NCI-H460 (cell line): ENCODE measurements around the gene EXOSC3. TPM values are rescaled to one million over a fixed set of nuclear protein-coding genes. Genes with fewer than 3 reads are reported as not detected.
"Not testable (repeated sequence)": the region's sequence is repeated elsewhere in the genome, so short reads cannot be mapped to it uniquely, and the experiment has no call there.

ENCODE experiments used
- DNase-seq: peaks from one replicate; pipeline ENCODE4 v3.0.0-alpha.2; 2016; ENCODE audit warnings: low read depth; ENCODE audit errors: extremely low read depth
- total RNA-seq: library from RNA; depleted of rRNA; stranded (reverse); fragments of >200 nt; shearing (Covaris generic); gene quantifications from 2 replicates; pipeline ENCODE4 v1.2.3, GENCODE V29; 2014

The EXOSC3 gene
- total RNA-seq, 1 experiment from 2014 or later: 55.5 TPM

DNA sequence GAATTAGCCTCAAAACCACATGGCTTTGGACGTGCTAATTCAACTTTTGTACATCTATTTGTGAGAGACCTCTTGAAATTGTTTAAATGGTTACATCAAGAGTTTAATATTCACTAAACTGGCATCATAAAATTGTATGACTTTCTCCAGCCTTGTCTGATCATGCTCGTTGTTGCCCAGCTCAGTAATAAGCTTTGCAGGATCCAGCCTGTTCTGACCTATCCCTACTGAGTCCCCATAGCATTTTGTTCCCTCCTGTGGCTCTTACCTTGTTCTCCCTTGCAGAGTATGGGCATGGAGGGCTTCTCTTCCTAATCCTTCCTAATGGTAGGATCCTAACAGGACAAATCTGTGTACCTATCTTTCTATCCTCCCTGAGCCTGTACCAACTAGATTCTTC, 6.3 kb downstream of the EXOSC3 start:
- no peak for DNase-seq

DNA sequence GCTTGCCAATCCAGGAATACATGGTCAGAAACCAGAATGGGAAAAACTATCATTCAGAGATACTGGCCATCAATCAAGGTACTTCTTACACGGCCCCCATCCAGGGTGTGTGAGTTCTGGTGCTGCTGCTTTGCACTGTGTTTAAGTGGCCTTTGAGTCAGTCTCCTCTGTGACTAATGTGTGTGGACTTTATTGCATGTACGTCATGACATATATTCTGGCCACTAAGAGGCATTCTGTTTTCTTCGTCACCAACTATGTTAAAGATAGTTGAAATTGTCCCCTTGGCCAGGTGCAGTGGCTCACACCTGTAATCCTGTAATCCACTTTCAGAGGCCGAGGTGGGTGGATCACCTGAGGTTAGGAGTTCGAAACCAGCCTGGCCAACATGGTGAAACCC, 8.5 kb downstream of the EXOSC3 start:
- no peak for DNase-seq

DNA sequence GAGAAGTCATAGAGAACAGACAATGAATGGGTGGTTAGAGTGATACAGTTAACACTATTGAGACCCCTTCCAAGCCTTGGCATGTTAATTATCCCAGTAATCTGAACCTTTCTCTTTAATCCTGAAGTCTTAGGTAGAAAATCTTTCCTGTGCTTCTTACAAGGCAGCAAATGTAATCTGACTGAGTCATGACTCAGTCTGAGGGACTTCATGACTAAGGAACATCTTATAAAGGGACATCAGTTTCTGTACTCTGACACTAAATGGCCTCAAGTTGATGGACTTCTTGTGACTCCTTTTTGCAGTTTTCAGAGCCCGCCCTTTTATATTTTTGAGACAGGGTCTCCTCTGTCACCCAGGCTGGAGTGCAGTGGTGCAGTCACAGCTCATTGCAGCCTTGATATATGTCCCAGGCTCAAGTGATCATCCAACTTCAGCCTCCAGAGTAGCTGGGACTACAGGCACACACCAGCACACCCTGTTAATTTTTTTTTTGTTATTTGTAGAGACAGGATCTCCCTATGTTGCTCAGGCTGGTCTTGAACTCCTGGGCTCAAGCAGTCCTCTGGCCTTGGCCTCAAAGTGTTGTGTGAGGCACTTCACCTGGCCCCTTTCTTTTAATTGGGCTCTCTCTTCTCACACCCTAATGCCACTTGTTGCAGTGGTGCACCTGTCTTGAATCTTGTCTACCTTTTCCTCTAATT, 9.5 kb downstream of the EXOSC3 start:
- no peak for DNase-seq

DNA sequence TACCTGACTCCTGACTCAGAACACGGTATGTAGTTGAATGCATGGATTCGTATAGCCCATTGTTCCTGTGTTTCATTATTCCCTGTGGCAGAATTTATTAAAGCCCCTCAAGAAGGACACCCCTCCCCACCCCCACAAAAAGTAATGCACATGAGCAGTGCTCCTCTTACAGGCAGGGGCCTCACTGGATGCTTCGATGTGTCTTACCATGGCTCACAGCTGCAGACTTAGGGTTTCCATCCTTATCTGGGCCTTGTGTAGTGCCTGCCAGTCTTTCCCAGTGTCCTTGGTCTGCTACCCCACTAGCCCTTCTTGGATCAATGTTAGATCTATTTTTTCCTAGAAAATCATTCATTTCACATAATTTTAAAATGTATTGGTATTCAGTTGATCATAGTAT, 14.9 kb downstream of the EXOSC3 start:
- DNase-seq: no peak

DNA sequence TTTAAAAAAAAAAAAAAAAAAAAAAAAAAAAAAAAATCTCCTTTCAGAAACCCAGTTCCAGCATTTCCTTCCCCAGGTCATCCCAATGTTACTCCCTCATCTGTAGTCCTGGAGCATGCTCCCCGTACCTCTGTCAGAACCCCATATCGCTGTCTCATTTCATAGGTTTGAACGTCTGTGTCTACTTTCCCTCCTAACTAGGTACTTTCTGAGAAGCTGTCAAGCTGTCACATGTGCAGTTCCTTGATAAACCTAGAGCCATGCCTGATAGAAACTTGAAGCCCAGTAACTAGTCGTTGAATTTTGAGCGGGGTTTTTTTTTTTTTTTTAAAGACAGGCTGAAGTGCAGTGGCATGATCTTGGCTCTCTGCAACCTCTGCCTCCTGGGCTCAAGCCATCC, 15.6 kb downstream of the EXOSC3 start:
- DNase-seq: no peak

DNA sequence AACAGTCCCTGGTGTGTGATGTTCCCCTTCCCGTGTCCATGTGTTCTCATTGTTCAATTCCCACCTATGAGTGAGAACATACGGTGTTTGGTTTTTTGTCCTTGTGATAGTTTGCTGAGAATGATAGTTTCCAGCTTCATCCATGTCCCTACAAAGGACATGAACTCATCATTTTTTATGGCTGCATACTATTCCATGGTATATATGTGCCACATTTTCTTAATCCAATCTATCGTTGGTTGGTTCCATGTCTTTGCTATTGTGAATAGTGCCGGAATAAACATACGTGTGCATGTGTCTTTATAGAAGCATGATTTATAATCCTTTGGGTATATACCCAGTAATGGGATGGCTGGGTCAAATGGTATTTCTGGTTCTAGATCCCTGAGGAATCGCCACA, 19.6 kb downstream of the EXOSC3 start:
- not testable (repeated sequence) for DNase-seq

DNA sequence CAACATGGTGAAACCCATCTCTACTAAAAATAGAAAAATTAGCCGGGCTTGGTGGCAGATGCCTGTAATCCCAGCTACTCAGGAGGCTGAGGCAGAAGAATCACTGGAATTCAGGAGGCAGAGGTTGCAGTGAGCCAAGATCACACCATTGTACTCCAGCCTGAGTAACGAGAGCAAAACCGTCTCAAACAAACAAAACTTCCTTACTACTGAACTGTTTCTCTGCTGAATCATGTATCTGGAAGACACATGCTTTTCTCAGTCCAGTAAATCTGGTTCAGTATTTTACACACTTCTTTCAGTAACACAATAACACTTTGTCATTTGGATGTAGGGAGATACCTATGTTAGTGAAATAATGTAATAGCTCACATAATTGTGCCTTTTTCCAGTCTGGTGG, 23.4 kb downstream of the EXOSC3 start:
- DNase-seq: no peak

DNA sequence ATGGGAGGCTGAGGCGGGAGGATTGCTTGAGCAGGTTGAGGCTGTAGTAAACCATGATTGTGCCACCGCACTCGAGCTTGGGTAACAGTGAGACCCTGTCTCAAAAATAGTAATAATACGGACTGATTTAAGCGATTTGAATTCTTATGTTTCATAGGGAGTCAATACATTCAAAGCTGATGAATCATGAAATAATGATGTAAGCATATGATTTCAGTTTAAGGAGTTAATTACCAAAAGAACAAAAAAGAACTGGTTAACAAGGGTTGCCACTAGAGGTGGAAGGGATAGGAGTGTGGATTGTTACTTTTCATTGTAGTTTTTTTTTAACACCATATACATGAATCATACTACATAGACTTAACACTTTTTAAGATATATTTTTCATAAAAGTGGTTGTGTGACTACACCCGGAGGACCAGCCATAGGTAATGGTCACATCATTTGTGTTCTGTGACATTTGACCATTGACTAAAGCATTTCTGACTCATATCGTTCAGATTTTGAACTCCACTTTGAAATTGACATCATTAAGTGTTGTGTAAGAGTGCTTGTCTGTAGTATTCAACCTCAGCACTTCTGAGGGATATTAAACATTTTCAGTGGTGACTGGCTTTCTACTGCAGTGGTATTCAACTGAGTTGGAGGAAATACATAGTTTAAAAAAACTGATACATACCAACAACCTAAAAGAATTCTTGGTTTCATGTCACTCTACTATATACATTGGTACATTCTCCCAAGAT, 24.3 kb downstream of the EXOSC3 start:
- DNase-seq: no peak

DNA sequence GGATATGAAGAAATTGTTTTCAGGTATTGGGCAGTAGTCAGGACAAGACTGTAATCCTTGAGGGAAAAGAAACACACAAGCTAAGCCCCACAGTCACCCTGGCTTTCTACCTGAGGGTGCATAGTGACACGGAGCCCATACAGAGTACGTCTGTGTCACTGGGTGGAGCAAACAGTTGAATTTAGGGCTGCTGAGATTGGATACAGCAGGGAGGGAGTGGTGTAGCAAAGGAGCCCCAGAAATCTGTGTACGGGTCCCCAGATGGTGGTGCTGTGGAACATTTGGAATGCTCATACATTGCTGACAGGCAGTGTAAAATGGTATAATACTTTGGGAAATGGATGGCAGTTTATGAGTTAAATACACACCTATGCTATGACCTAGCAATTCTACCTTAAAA, 26.1 kb downstream of the EXOSC3 start:
- no peak for DNase-seq

DNA sequence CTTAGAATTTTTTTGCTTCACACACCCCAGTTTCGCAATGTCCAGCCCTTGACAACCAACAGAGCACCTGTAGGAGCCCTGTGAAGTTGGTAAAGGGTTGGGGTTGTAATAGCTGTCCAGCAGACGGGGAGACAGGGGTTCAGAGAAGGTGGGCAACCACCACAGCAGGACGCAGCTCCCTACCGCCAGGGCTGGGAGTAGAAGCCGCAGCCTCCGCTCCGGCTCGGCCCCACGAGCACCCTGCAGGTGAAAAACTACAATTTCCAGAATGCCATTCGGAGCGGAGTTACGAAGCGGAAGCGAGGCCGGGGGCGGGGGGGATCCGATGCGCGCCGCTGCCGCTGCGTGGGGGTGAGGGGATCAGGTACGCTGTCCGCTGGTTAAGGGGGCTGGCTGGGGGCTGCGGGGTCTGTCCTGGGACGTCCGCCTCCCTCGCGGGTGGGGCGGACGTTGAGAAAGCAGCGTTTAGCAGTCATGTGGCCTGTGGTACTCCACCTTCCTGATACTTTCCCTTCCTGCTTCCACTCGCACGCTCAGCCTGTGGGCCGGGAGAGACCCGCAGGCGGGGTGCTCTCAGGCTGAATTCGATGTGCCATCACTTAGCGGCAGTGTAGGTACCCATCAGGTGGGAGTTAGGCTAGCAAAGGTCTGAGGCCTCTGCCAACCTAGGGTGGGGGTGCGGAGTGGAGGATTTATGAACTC, 31.2 kb downstream of the EXOSC3 start, which contains the start of gene TRMT10B:
TRMT10B (plus strand) TSS at position 317 of the 702 bp plus-strand sequence. CDS start 8,127 bp downstream, outside the sequence.
- DNase-seq: peak; percentile 42

DNA sequence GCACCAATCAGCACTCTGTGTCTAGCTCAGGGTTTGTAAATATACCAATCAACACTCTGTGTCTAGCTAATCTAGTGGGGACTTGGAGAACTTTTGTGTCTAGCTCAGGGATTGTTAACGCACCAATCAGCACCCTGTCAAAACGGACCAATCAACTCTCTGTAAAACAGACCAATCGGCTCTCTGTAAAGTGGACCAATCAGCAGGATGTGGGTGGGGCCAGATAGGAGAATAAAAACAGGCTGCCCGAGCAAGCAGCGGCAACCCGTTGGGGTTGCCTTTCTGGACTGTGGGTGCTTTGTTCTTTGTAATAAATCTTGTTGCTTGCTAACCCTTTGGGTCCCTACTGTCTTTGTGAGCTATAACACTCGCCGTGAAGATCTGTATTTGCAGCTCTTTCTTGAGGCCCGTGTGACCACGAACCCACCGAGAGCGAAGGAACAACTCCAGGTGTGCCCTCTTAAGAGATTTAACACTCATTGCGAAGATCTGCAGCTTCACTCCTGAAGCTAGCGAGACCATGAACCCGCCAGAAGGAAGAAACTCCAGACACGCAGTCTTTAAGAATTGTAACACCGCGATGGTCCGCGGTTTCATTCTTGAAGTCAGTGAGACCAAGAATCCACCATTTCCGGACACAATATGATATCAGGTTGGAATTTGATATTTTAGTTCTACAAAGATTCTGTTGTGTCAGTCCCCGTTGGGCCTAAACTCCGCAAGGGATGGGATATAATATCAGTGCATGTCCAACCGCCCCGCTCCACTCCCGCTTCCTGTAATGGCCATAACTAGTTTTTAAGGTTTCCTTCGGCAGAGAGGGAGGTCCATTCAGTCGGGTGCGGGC, 32.0 kb downstream of the EXOSC3 start:
- DNase-seq: no peak

DNA sequence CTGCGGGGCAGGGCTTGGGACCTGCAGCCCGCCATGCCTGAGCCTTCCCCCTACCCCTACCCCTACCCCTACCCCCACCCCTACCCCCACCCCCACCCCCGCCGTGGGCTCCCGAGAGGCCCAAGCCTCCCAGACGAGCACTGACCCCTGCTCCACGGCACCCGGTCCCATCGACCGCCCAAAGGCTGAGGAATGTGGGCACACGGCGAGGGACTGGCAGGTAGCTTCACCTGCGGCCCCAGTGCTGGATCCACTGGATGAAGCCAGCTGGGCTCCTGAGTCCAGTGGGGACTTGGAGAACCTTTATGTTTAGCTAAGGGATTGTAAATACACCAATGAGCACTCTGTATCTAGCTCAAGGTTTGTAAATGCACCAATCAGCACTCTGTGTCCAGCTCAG, 32.8 kb downstream of the EXOSC3 start:
- DNase-seq: not testable (repeated sequence)

DNA sequence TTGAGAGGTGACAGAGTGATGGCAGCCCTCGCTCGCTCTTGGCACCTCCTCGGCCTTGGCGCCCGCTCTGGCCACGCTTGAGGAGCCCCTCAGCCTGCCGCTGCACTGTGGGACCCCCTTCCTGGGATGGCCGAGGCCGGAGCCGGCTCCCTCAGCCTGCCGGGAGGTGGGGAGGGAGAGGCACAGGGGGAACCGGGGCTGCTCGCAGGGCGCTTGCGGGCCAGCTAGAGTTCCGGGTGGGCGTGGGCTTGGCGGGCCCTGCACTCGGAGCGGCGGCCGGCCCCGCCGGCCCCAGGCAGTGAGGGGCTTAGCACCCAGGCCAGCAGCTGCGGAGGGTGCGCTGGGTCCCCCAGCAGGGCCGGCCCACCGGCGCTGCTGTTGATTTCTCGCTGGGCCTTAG, 33.2 kb downstream of the EXOSC3 start:
- not testable (repeated sequence) for DNase-seq

DNA sequence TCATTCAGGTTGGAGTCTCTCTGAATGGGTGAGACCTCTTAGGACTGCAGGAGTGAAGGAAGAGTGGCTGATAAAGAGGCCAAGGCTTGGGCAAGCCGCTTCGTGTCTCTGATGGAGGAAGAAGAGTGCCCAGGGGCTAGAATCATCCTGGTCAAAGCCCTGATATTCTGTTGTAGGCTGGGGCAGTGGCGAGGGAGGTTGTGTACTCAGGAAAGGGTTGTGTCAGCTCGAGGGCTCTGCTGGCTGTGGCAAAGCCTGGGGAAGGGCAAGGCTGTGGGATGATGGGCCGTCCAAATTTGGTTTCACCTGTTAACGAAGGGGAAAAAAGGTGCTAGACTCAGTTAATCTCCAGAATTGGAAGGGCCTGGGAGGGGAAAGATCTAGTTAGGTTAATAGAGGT, 33.7 kb downstream of the EXOSC3 start:
- DNase-seq: no peak

DNA sequence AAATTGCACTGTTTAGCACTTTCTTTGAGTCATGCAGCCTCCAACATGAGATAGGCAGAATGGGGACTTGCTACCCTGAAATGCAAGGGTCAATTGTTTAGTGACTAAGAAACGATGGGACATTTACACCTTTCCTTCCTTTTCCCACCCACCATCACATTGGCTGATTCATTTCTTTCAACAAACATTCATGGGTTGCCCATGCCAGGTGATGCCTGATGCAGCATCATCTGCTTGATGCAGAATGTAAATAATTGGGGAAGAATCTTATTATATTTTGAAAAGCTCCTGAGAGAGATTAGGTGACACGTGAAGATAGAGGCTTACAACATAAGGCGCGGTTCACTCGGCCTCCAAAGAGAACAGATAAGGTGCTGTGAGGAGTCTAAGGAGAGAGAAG, 35.7 kb downstream of the EXOSC3 start:
- no peak for DNase-seq

DNA sequence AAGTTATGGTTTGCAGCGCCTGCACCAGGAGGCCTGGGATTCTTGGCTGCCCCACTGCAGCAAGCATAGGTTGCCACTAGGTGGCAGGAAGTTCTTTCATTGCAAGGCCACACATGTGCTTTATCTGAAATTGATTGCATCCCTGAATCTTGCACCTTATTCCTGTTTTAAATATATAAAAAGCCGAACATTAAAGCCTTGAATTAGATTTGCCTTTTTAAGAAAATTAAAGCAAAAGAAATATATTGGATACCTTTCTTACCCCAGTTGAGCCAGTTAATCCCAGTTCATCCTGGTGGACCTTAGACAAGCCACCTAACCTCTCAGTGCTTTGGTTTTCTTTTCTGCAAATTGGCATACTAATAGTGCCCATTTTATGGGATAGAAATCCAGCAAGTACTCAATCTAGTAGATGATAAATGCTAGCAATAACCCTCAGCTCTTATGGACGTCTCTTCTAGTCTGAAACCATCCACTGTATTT, 37.6 kb downstream of the EXOSC3 start:
- peak; percentile 53 for DNase-seq

DNA sequence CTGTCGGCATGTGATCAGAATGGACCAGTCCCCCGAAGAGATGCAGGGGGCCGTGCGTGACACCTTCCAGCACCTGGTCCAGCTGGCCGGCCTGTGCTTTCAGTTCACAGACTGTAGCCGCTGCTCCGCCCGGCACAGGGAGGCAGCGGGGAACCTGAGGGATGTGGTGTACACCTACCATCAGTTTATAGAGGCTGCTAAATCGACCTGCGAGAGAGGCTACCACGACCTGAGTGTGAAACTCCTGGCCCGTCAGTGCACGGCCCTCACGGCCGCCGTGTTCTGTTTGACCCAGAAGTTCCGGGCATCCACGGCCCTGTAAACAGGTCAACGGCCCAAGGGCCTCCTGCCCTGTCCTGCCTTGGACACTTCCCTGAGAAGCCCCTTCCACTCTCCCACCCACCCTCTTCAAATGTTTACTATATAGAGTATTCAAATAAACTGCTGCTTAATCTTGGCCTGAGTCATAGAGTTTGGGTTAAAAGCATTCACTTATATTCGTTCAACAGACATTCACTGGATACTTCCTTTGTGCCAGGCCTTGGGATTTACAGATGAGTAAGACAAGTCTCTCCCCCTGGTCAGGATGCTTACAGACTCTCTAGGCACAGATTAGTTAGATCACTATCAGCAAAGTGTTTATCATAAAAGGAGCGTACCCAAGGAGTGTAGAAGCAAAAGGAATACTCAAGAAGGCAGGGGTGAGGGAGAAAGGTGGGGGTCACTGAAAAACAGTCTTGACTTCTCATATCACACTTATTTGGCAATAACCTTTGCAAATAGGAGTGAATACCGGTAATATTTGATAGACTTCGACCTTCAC, 38.2 kb downstream of the EXOSC3 start:
- DNase-seq: no peak

DNA sequence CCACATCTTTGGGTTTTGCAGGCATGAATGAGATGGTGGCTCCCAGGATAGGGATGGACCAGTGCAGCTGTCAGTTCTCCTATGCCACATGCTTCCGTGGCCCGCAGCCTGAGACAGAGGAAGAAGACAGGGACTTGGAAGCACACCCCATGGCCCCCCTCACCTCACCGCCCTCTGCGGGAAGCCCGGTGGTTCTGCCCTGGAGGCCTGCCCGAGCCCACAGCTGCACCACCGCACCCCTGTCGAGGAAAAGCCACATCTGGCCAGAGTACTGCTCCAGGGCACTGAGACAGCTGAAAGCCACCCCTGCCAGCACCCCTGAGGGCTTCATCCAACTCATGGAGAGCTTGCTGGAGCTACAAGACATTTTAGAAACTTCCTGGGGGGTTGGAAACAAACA, 38.9 kb downstream of the EXOSC3 start:
- no peak for DNase-seq

DNA sequence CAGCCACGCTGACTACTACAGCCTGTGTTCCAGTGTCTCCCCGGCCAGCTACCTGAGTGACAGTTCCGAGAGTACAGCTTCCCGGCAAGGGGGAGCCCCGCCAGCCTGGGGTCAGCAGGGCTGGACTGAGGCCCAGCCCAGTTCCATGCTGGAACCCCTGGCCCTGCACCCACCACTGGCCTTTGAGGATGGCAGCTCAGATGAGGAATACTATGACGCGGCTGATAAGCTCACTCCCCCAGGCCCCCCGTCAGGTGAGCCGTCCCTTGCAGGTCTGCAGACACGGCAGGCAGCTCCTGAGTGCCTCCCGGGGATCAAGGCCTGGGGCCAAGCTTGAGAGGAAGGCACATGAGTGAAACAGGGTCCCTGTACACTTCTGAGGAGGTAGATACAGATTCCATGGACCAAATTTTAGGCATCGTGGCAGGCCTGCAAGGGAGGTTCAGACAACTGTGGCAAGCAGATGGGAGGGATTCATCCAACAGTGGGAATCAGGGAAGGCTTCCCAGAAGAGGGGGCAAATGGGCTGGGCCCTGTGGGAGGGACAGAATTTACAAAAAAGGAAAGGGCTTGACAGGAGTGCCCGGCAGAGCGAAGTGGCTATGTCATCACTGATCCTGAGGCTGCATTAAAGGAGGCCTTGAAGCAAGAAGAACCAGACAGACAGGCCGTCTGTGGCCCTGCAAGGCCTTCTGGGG, 44.1 kb downstream of the EXOSC3 start:
- no peak for DNase-seq
